Cerebellar nuclear complex (tissue), 1 donor: ENCODE results near the gene HTN1.
"Not testable (repeated sequence)": the region's sequence is repeated elsewhere in the genome, so short reads cannot be mapped to it uniquely, and the experiment has no call there.

ENCODE experiments used
- DNase-seq, 2 experiments: peaks; one replicate each; lab custom pipeline; 2025; lab: John Stamatoyannopoulos, UW

The HTN1 gene

DNA sequence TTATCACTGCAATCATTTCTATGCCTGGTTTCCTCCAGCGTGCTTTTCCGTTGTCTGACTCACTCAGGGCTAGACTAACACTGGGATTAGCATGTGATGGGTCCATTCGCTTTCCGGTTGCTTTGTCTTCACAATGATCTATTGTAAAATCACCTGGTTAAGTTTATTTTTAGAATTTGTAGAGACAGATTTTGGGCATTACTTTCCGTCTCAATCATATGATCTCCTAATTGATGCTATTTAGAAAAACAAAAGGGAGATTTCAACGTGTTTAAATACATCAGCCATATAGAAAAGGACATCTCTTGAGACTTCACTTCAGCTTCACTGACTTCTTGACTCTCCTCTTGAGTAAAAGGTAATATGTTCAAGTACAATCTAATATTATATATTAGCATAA, at the start of gene HTN1:
Gene HTN1 (plus strand): TSS at position 301 of the 400 bp plus-strand sequence. CDS start 2,639 bp downstream, outside the sequence.
- not testable (repeated sequence) for DNase-seq

DNA sequence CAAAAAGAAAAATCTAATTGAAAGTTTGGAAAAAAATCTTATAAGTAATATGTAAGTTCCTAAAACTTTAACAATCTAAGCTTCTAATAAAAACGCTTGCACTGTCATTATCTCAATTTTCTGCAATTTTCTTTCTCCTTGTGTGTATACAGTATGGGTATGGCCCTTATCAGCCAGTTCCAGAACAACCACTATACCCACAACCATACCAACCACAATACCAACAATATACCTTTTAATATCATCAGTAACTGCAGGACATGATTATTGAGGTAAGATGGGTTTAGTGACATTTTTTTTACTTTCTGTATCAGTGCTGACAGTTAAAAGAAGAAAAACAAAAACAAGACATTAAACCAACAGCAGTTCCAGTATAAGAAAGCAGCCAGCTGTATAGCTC, 49.5 kb upstream of the HTN1 start:
- DNase-seq, result no peak

DNA sequence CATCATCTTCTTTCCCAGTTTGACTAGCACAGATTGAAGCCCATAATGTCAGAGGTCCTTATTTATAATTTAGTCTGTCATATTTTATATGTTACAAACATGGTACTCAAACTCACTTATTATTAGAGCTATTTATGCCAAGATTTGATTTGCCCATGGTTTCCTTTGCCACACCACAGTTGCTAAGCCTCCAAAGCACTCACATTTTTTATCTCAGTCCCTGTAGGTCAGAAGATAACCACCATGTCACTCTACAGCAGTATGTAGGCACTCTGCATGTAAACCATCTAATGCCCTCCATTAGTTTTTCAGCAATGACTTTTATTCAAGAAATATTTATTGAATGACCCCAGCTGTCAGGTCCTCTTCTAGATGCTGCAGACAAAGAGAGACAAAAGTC, 47.7 kb upstream of the HTN1 start:
- DNase-seq, result no peak

DNA sequence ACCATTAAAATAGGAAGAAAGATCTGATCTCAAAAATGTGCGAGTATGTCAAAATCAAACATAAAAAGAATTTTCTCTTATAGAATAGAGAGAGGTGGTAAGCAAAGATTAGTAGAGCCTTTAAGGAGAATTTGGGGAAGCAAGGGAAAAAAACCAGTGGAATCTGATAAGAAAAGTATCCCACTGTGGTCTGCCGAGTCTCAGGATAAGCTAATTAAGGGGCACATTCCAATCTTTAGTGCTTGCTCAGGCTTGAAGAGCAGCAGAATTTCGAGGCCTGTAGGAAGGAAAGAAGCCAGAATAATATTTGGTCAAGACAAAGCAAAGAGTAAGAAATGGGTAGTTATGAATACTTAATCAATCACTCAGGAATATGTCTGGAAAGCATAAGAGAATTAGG, 41.5 kb upstream of the HTN1 start:
- no peak for DNase-seq

DNA sequence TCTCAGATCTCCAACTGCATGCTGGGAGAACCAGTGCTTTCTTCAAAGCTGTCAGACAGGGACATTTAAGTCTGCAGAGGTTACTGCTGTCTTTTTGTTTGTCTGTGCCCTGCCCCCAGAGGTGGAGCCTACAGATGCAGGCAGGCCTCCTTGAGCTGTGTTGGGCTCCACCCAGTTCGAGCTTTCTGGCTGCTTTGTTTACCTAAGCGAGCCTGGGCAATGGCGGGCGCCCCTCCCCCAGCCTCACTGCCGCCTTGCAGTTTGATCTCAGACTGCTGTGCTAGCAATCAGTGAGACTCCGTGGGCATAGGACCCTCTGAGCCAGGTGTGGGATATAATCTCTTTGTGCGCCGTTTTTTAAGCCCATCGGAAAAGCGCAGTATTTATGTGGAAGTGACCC, 31.2 kb upstream of the HTN1 start:
- not testable (repeated sequence) for DNase-seq

DNA sequence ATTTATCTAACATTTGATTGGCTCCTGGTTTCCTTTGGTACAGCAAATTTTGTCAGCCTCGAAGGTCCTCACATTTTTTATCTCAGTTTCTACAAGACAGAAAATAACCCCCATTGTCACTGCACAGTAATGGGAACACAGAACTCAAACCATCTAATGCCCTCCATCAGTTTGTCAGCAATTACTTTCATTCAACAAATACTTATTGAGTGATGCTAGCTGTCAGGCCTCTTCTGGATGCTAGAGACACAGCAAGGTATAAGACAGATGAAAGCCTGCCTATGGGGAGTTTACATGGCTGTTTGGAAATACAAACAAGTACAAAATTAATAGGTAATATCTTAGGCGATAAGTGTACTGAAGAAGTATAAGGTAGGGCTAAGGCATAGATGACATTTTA, 27.0 kb upstream of the HTN1 start:
- DNase-seq, result no peak

DNA sequence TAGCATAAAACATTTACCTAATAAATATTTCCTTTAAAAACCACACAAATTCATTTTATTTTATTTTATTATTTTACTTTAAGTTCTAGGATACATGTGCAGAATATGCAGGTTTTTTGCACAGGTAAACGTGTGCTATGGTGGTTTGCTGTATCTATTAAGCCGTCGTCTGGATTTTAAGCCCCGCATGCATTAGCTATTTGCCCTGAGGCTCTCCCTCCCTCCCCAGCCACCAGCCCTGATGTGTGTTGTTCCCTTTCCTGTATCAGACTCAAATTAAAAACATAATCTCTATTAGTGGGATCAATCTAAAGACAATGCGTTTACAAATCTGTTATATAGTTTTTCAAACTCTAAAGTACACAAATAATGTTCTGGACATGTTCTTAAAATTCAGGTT, 23.2 kb upstream of the HTN1 start:
- no peak for DNase-seq

DNA sequence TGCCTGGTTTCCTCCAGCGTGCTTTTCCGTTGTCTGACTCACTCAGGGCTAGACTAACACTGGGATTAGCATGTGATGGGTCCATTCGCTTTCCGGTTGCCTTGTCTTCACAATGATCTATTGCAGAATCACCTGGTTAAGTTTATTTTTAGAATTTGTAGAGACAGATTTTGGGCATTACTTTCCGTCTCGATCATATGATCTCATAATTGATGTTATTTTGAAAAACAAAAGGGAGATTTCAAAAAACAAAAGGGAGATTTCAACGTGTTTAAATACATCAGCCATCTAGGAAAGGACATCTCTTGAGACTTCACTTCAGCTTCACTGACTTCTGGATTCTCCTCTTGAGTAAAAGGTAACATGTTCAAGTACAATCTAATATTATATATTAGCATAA, 22.1 kb upstream of the HTN1 start, which contains the start of gene HTN3:
Gene HTN3 (plus strand): TSS at position 301 of the 400 bp plus-strand sequence. CDS start 2,282 bp downstream, outside the sequence.
- DNase-seq, result not testable (repeated sequence)

DNA sequence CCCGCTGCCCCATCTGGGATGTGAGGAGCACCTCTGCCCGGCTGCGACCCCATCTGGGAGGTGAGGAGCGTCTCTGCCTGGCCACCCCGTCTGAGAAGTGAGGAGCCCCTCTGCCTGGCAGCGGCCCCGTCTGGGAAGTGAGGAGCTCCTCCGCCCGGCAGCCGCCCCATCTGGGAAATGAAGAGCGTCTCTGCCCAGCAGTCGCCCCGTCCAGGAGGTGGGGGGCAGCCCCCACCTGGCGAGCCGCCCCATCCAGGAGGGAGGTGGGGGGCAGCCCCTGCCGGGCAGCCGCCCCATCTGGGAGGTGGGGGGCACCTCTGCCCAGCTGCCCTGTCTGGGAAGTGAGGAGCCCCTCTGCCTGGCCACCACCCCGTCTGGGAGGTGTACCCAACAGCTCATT, 12.7 kb upstream of the HTN1 start:
- not testable (repeated sequence) for DNase-seq

DNA sequence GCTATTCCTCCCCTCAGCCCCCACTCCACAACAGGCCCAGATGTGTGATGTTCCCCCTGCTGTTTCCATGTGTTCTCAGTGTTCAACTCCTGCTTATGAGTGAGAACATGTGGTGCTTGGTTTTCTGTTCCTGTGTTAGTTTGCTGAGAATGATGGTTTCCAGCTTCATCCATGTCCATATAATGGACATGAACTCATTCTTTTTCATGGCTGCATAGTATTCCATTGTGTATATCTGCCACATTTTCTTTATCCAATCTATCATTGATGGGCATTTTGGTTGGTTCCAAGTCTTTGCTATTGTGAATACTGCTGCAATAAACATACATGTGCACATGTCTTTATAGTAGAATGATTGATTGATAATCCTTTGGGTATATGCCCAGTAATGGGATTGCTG, 10.3 kb upstream of the HTN1 start:
- DNase-seq, result not testable (repeated sequence)

DNA sequence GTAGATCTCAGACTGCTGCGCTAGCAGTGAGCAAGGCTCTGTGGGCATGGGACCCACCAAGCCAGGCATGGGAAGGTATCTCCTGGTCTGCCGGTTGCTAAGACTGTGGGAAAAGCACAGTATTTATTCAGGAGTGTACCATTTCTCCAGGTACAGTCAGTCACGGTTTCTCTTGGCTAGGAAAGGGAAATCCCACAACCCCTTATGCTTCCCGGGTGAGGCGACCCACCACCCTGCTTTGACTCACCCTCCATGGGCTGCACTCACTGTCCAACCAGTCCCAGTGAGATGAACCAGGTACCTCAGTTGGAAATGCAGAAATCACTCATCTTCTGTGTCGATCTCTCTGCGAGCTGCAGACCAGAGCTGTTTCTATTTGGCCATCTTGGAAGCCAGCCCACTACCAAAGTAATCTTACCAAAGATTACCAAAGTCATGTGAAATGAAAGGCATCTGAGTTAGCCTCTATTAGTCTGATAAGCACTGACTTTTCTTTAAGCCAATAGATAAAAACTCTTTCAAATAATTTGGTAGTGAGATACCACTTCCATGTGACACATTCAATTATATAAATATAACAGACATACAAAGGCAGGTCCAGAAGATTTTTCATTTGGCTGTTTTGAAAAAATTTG, 8.5 kb upstream of the HTN1 start:
- DNase-seq, result no peak

DNA sequence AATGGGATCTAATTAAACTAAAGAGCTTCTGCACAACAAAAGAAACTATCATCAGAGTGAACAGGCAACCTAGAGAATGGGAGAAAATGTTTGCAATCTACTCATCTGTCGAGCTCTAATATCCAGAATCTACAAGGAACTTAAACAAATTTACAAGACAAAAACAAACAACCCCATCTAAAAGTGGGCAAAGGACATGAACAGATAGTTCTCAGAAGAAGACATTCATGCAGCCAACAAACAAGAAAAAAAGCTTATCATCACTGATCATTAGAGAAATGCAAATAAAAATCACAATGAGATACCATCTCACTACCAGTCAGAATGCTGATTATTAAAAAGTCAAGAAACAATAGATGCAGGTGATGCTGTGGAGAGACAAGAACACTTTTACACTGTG, 6.3 kb downstream of the HTN1 start:
- not testable (repeated sequence) for DNase-seq

DNA sequence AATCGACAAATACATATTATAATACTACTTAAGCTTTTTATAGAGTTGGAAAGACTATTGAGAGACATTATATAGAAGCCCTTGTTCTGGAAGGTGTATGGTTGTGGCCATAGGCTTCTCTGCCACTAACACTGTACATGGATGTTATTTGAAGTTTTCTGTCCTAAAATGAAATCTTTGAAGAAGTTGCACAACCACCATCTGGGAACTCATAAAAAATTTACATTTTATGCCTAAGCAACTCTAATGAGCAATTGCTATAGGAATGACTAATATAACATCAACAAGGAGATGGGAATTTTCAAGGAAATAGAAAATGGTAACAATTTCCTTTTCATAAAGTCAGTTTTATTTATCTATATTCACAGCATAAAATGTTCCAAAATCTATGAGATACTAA, 7.4 kb downstream of the HTN1 start:
- no peak for DNase-seq

DNA sequence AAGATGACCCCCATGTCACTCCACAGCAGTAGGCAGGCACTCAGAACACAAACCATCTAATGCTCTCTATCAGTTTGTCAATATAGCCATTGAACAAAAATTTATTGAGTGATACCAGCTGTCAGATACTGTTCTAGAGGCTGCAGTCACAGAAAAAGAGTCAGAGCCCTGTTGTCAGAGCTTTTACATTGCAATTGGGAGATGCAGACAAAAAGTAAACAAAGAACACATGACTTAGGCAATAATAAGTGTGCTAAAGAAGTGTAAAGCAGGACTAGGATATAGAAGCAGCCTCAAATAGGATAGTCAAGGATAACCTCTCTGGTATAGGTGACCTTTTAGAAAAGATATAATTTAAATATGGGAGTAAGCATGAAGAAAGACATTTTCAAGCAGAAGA, 8.9 kb downstream of the HTN1 start:
- no peak for DNase-seq

DNA sequence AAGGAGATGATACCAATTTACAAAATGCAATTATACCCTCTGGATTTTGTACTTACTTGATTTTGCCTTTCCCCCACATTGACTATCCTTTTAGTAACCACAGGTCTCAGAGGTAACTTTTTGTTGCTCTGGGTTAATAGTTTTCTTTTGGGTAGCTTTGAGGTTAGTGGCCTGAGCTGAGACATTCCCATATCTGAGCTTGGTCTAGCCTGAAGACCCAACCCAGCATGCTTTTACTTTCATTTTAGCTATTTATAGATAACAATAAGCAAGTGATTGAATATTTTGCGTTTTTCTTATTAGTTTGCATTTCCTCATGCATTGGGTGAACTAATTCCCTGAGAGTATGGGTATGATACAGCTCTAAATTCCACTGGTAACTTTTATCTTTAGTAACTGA, 11.8 kb downstream of the HTN1 start:
- no peak for DNase-seq

DNA sequence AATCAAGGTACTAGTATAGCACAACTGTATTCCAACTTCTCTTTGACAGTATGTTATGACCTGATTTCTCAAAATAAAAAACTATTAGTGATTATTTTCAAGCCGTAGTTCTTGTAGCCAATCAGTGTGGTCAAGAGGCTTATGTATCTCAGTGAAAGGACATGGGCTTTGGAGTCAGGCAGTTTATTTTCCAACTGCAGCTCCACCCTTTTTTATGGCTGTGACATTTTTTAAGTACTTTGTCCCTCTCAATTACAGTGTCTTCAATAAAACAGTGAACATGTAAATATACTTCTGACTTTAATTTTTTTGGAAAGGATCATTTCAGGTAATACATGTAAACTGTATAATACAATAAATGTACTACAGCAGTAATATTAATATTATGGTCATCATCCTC, 30.0 kb downstream of the HTN1 start:
- no peak for DNase-seq

DNA sequence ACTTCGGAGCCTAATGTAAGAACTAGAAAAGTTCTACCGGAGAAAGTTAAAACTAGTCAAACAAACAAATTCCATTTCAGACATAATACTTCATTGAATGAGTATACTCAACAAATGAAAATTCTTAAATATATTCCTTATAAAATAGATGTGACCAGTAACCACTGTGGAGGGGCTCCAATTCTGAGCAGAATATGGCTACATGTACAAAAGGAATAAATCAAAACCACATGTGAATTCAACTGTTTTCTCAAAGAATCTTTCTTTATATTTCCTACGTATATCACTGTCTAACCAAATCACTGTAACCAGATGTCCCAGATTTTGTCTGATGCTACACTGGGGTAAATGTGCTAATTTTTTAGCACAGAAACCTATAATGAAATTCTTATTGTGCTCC, 49.0 kb downstream of the HTN1 start:
- no peak for DNase-seq
